ENCODE measurements around the gene LTB. TPM values are rescaled to one million over a fixed set of nuclear protein-coding genes. Genes with fewer than 3 reads are reported as not detected.

Gene LTB
- polyA plus RNA-seq, 1 of the 3 experiments (the other 2 are of a cell fraction): 0.10 TPM

Small RNA genes within 50 kb of the gene (small RNA-seq; reads per million reads assigned to genes)
- 3.2 to 85.6 (median 11.3) reads per million in 7 experiments for gene SNORA38
- gene SNORD117: 20.1 to 379 (median 33.3) reads per million in 7 experiments
- 0 reads per million in 7 experiments for gene SNORD84
- gene UQCRHP1: 0 reads per million in 7 experiments

Other genes starting within 250 kb of the LTB start
- 18.7 and 18.9 TPM in 2 replicates for gene HLA-B, start 225.2 kb downstream of the LTB start, polyA plus RNA-seq (2012; rRNA removed)
- gene MICA, start 178.8 kb downstream of the LTB start, polyA plus RNA-seq (2012; rRNA removed): 28.8 and 32.7 TPM in 2 replicates
- gene MICB, start 84.3 kb downstream of the LTB start, polyA plus RNA-seq (2012; rRNA removed): 9.7 and 9.9 TPM in 2 replicates
- not detected in 2 replicates for gene MCCD1, start 53.5 kb downstream of the LTB start, polyA plus RNA-seq (2012; rRNA removed)
- 502 and 556 TPM in 2 replicates for gene DDX39B, start 40.4 kb downstream of the LTB start, polyA plus RNA-seq (2012; rRNA removed)
- 13.6 and 15.6 TPM in 2 replicates for gene ATP6V1G2, start 35.8 kb downstream of the LTB start, polyA plus RNA-seq (2012; rRNA removed)
- 14.6 and 17.1 TPM in 2 replicates for gene NFKBIL1, start 34.8 kb downstream of the LTB start, polyA plus RNA-seq (2012; rRNA removed)
- gene LTA, start 10.1 kb downstream of the LTB start, polyA plus RNA-seq (2012; rRNA removed): not detected in 2 replicates
- not detected in 2 replicates for gene TNF, start 6.9 kb downstream of the LTB start, polyA plus RNA-seq (2012; rRNA removed)
- gene LST1, start 3.9 kb upstream of the LTB start, polyA plus RNA-seq (2012; rRNA removed): not detected in 2 replicates
- gene NCR3, start 10.6 kb upstream of the LTB start, polyA plus RNA-seq (2012; rRNA removed): not detected in 2 replicates
- gene AIF1, start 32.8 kb upstream of the LTB start, polyA plus RNA-seq (2012; rRNA removed): not detected in 2 replicates
- gene PRRC2A, start 38.3 kb upstream of the LTB start, polyA plus RNA-seq (2012; rRNA removed): 36.1 and 76.1 TPM in 2 replicates
- 100 and 220 TPM in 2 replicates for gene BAG6, start 70.2 kb upstream of the LTB start, polyA plus RNA-seq (2012; rRNA removed)
- gene APOM, start 73.5 kb upstream of the LTB start, polyA plus RNA-seq (2012; rRNA removed): 6.8 and 7.2 TPM in 2 replicates
- gene C6orf47, start 78.4 kb upstream of the LTB start, polyA plus RNA-seq (2012; rRNA removed): 10.3 and 11.5 TPM in 2 replicates
- 18.3 and 19.1 TPM in 2 replicates for gene GPANK1, start 82.6 kb upstream of the LTB start, polyA plus RNA-seq (2012; rRNA removed)
- gene CSNK2B, start 83.7 kb upstream of the LTB start, polyA plus RNA-seq (2012; rRNA removed): 97.3 and 101 TPM in 2 replicates
- gene LY6G5B, start 87.6 kb upstream of the LTB start, polyA plus RNA-seq (2012; rRNA removed): 12.7 and 20.6 TPM in 2 replicates
- gene LY6G5C, start 98.6 kb upstream of the LTB start, polyA plus RNA-seq (2012; rRNA removed): 0.60 and 1.1 TPM in 2 replicates
- 49.3 and 52.9 TPM in 2 replicates for gene ABHD16A, start 120.9 kb upstream of the LTB start, polyA plus RNA-seq (2012; rRNA removed)
- not detected in 2 replicates for gene LY6G6F, start 124.4 kb upstream of the LTB start, polyA plus RNA-seq (2012; rRNA removed)
- not detected in 2 replicates for gene LY6G6D, start 132.9 kb upstream of the LTB start, polyA plus RNA-seq (2012; rRNA removed)
- 0.08 TPM in 1 of 2 replicates, not detected in the other for gene LY6G6C, start 139.3 kb upstream of the LTB start, polyA plus RNA-seq (2012; rRNA removed)
- not detected in 2 replicates for gene MPIG6B, start 140.9 kb upstream of the LTB start, polyA plus RNA-seq (2012; rRNA removed)
- gene DDAH2, start 146.9 kb upstream of the LTB start, polyA plus RNA-seq (2012; rRNA removed): 147 and 180 TPM in 2 replicates
- gene CLIC1, start 154.1 kb upstream of the LTB start, polyA plus RNA-seq (2012; rRNA removed): 520 and 569 TPM in 2 replicates
- 16.0 and 19.5 TPM in 2 replicates for gene MSH5, start 157.6 kb upstream of the LTB start, polyA plus RNA-seq (2012; rRNA removed)
- gene SAPCD1, start 180.2 kb upstream of the LTB start, polyA plus RNA-seq (2012; rRNA removed): 5.9 and 6.3 TPM in 2 replicates
- 0.45 and 0.56 TPM in 2 replicates for gene VWA7, start 194.9 kb upstream of the LTB start, polyA plus RNA-seq (2012; rRNA removed)
- 22.2 and 35.1 TPM in 2 replicates for gene VARS1, start 213.3 kb upstream of the LTB start, polyA plus RNA-seq (2012; rRNA removed)
- gene LSM2, start 224.5 kb upstream of the LTB start, polyA plus RNA-seq (2012; rRNA removed): 47.8 and 79.1 TPM in 2 replicates
- 0.69 and 0.83 TPM in 2 replicates for gene HSPA1L, start 232.9 kb upstream of the LTB start, polyA plus RNA-seq (2012; rRNA removed)
- 71.1 and 119 TPM in 2 replicates for gene HSPA1A, start 233.1 kb upstream of the LTB start, polyA plus RNA-seq (2012; rRNA removed)
- gene HSPA1B, start 245.3 kb upstream of the LTB start, polyA plus RNA-seq (2012; rRNA removed): 52.4 and 96.3 TPM in 2 replicates